Endothelial cell of hepatic sinusoid (primary cell): Measurements from ENCODE around the gene RASSF6.
"Not testable (repeated sequence)": the region's sequence is repeated elsewhere in the genome, so short reads cannot be mapped to it uniquely, and the experiment has no call there.

ENCODE experiments used
- in situ Hi-C: cut with HindIII; loops from 2 replicates; pipeline ENCODE4 v1.10.0; 2017; ENCODE audit warnings: low sequenced_read_pairs

RASSF6 gene

DNA sequence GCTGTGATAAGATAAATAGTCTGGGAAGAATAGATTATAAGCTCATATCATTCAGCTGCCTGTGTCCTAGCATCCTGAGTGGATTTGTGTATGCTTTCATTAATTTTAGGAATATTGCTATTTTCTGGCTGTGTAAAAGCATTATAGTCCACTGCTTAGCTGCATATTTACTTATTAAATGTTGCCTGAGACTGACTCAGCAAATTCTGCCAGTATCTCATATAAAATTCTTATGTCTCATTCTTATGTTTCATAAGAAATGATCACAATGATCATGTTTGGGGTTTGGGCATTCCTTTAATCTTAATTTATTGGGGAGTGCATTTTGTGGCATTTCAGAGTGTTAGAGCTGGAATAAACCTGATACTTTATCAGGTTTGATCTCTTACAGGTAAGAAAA, 34.9 kb downstream of the RASSF6 start:
- in situ Hi-C loops = no loop called here

DNA sequence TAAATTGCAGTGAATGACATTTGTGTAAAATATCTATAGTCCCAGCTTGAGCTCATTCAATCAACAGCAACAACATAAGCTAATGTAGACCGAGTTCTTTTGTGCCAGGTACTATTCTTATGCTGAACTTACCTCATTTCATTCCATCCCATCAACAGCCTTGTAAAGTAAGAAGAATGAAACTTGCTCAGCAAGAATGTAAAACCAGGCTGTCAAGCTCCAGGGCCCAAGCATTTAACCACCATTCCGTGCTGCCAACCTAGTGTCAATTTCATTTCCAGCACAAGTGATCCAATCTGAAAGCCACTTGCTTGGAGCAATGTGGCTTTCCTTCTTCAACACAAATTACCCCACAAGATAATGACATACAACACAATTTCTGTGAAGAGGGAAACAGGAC, 36.6 kb downstream of the RASSF6 start:
- in situ Hi-C loops = no loop called here

DNA sequence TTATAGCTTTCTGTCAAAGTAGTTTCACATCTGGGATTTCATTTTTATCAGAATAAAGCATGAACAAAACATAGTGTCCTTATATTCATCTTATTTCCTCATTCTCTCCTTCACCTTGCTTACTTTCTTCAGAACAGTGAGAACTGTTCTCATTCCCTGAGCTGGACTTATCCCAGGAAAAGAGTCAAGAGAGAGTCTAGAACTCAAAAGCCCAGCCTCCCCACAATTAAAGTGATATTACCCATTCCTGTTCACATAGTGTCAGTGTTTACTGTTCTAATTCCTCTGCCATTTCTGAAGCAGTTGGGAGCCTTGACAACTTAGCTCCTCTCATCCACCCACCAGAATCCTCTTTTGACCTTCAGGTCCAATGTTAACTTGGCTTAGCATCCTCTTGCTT, 42.9 kb downstream of the RASSF6 start:
- in situ Hi-C loops = no loop called here

- in situ Hi-C loops = no loop called here
Measured at GRCh38 chr4:73576381-73576780, 43.9 kb downstream of the RASSF6 start.

DNA sequence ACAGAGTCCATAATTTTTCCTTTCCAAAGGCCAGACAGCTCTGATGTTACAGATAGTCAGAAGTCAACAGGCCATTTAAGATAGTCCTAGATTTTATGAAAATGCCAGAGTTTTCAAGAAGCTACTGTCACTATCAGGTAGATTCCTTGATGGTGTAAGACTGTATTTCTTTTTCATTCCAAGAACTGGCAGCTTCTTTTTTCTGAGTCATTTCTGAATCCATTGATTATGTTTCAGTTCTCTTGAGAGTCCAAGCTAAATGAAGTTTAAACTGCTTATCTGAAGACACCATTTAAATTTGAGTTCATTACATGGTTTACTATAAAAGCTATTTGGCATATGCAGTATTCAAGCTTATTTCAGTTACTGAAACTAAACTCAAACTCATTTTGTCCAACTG, 44.6 kb downstream of the RASSF6 start:
- in situ Hi-C loops = no loop called here

DNA sequence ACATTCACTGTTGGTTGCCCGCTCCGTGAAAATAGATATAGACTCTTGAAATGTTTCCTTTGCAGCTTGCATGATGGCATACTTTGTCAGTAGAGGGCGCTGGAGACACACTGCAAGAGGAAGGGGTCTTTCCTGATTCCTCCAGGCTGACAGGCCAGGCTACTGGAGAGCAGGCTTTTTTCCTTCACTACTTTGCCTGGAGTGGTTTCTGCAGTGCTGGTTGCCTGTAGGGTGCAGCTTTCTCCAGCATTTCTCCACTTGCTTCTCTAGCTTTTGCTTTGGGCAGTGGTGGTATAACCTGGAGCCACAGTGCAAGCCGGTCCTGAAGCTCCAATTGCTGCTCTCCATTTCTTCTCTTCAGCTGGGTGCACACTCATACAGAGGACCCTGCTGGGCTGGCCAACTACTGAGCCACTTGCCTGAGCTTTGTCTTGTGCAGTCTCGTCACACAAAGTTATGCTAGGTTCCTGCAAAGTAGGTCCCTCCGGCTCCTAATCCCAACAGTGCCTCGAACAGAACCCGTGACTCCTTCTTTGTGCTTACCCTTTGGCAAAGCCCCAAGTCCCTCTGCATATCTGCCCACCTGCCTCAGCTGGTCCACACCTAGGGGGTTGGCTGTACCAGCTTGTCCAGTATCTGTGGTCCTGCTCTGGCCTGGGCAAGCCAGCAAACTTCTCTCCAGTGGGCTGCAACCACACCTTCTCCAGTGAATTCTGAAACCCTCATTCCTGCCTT, 46.3 kb downstream of the RASSF6 start:
- in situ Hi-C loops = no loop called here

GRCh38 chr4:73550865-73551264, 69.4 kb downstream of the RASSF6 start:
- in situ Hi-C loops = not testable (repeated sequence)

- in situ Hi-C loops = no loop called here
Measured at GRCh38 chr4:73544620-73545019, 75.6 kb downstream of the RASSF6 start.

GRCh38 chr4:73541251-73541650, 79.0 kb downstream of the RASSF6 start:
- in situ Hi-C loops = no loop called here

GRCh38 chr4:73540826-73541225, 79.4 kb downstream of the RASSF6 start:
- in situ Hi-C loops = no loop called here

DNA sequence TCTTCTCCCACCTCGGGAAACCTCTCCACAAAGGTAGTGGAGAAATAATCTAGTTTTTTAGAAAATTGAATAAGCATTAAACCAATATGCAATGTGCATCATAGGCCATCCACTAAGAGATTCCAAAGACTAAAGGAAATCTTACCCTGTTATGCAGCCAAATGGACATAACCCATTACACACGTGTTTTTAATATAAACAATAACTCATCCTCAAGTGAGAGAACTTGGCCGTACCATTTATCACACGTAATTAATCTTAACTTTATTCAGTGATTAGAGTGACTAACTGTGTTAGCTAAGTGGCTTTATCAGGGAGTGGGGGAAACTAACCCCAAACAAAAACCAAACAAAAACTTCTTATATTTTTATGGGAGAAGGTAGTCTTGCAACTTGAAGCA, 80.8 kb downstream of the RASSF6 start:
- in situ Hi-C loops = loop anchor here (5.0 kb wide), 2 partner anchors 47 to 102 kb away; partner anchors contain the start of gene AFP

DNA sequence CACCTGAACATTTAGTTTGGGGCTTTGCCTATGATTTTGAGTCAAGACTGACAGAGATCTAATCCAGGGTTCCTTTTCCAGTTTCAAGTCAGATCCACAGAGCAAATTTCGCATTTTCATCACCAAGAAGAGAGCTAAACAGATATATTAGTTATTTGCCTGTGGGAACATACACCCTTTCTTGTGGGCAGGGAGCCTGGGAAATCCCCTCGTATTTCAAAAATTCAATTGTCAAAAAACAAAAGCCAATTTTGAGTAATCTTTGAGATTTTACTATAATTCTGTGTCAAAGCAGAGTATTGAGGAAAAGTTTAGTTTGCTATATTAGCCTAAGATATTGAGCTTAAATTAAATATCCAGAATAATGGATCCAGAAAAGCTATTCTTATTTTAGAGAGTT, 82.1 kb downstream of the RASSF6 start:
- in situ Hi-C loops = loop anchor here (5.0 kb wide), 2 partner anchors 46 to 101 kb away; partner anchors contain the start of gene AFP

- in situ Hi-C loops = no loop called here
Measured at GRCh38 chr4:73533515-73534422, 86.5 kb downstream of the RASSF6 start.

GRCh38 chr4:73528171-73528570, 92.1 kb downstream of the RASSF6 start:
- in situ Hi-C loops = no loop called here

- in situ Hi-C loops = no loop called here
Measured at GRCh38 chr4:73527196-73527595, 93.0 kb downstream of the RASSF6 start.

GRCh38 chr4:73525611-73526010, 94.6 kb downstream of the RASSF6 start:
- in situ Hi-C loops = no loop called here

GRCh38 chr4:73523126-73523525, 97.1 kb downstream of the RASSF6 start:
- in situ Hi-C loops = no loop called here
